ENCODE data around the gene SFXN1. TPM values are rescaled to one million over a fixed set of nuclear protein-coding genes. Genes with fewer than 3 reads are reported as not detected.

The SFXN1 gene
- total and polyA plus RNA-seq, 9 of the 15 experiments (the other 6 are each of a cell fraction or from before 2014, with no cell fraction given), result 31.8 to 261 (median 113) TPM

DNA sequence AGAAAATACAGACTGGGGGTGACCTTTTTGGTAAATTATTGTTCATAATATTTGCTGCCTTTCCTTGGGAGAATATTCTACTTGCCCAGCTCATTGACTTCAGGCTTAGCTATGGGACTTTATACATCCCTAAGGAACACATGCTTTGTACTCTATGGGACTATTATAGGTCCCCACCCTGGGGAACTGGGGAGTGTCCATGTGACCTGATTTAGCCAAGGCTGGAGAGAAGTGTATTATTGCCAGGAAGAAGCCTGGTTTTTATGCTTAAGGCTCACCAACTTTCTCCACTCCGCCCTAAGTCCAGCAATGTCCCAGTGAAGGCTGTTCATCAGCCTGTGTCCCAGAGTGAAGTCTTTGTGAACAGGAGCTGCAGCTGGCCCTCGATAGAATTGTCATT, 17.8 kb upstream of the SFXN1 start (continued):
- TF ChIP-seq, protein P1, sequence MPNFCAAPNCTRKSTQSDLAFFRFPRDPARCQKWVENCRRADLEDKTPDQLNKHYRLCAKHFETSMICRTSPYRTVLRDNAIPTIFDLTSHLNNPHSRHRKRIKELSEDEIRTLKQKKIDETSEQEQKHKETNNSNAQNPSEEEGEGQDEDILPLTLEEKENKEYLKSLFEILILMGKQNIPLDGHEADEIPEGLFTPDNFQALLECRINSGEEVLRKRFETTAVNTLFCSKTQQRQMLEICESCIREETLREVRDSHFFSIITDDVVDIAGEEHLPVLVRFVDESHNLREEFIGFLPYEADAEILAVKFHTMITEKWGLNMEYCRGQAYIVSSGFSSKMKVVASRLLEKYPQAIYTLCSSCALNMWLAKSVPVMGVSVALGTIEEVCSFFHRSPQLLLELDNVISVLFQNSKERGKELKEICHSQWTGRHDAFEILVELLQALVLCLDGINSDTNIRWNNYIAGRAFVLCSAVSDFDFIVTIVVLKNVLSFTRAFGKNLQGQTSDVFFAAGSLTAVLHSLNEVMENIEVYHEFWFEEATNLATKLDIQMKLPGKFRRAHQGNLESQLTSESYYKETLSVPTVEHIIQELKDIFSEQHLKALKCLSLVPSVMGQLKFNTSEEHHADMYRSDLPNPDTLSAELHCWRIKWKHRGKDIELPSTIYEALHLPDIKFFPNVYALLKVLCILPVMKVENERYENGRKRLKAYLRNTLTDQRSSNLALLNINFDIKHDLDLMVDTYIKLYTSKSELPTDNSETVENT (CRISPR knock-in tag; IDR thresholded peaks at IDR 0.05), result no peak
- no peak for TF ChIP-seq DACH1 (IDR thresholded peaks at IDR 0.05; ENCODE audit: partially characterized antibody)
- TF ChIP-seq, protein P2, sequence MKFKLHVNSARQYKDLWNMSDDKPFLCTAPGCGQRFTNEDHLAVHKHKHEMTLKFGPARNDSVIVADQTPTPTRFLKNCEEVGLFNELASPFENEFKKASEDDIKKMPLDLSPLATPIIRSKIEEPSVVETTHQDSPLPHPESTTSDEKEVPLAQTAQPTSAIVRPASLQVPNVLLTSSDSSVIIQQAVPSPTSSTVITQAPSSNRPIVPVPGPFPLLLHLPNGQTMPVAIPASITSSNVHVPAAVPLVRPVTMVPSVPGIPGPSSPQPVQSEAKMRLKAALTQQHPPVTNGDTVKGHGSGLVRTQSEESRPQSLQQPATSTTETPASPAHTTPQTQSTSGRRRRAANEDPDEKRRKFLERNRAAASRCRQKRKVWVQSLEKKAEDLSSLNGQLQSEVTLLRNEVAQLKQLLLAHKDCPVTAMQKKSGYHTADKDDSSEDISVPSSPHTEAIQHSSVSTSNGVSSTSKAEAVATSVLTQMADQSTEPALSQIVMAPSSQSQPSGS (CRISPR knock-in tag; IDR thresholded peaks at IDR 0.05), result no peak

DNA sequence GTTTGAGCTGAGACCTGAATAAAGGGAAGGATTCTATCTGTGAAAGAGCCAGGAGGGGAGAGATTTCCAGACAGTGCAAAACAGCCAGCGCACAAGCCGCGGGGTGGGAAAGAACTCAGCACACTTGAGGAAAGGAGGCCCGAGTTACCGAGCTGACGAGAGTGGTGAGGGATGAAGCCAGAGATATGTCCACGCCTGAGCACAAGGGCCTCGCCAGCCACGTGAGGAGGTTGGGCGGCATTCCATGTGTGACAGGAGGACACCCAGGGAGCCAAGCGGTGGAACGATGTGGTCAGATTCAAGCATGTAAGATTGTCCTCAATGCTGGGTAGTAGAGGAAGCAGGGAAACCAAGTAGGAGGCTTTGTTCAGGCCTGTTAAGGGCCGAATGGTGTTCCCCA, 17.0 kb upstream of the SFXN1 start:
- Histone ChIP-seq H3K4me2 (ENCODE audit: insufficient read depth, low read length) (no peak overlapping the region), H3K9me3 (replicated peaks; ENCODE audit: control insufficient read depth, insufficient read depth, low read depth, low read length) (no peaks in the 10 kb centered on the region), H3K79me2 (ENCODE audit: control insufficient read depth, insufficient read depth, low read length) (no peaks in the 10 kb centered on the region), H3K36me3 (ENCODE audit: control insufficient read depth, insufficient read depth, low read length) (no peaks in the 10 kb centered on the region), H2AFZ (ENCODE audit: low read depth, low read length) (no peak overlapping the region), H3K4me3 (no peak overlapping the region), H3K4me1 (replicated peaks in 1 of 2; ENCODE audit: control insufficient read depth in 2 of 2, insufficient read depth in 2 of 2, low read length in 2 of 2) (no peaks in the 10 kb centered on the region), H4K20me1 (replicated peaks; ENCODE audit: control insufficient read depth, insufficient read depth, low read length) (no peaks in the 10 kb centered on the region), H3K9me1 (ENCODE audit: control insufficient read depth, insufficient read depth, low read length) (no peaks in the 10 kb centered on the region), H3K27me3 (ENCODE audit: control insufficient read depth in 2 of 2, insufficient read depth in 2 of 2, low read length in 2 of 2) (peaks cover 9 to 42% of the 10 kb centered on the region in 2 experiments), H3K9ac (ENCODE audit: insufficient read depth in 1 of 2, low read depth in 2 of 2, low read length in 2 of 2) (no peak overlapping the region), H3K27ac (ENCODE audit: extremely low read depth, low read depth, low read length) (no peak overlapping the region)
- no peak for TF ChIP-seq PHF20 (IDR thresholded peaks at IDR 0.05; ENCODE audit: partially characterized antibody)
- TF ChIP-seq SIRT6 (IDR thresholded peaks at IDR 0.05; ENCODE audit: low read depth, low read length), result no peak
- no peak for TF ChIP-seq ZZZ3 (IDR thresholded peaks at IDR 0.05)
- TF ChIP-seq ATF1 (CRISPR knock-in tag; IDR thresholded peaks at IDR 0.05), result no peak
- no peak for TF ChIP-seq ATF1 (tag; IDR thresholded peaks at IDR 0.05)
- 1% methylated on average over 13 of the region's 13 CpGs for WGBS (ENCODE audit: insufficient coverage, low coverage, missing lambda C conversion rate)
- intact Hi-C loops (cut with micrococcal nuclease) (loop anchor here (5.0 kb wide), 1 partner anchor 509 kb away; no protein-coding TSS in a partner anchor), in situ Hi-C loops (cut with MboI) (no loop called here)
- ChIA-PET POLR2A (no interaction called here), CTCF (ENCODE audit: low intra/inter-chr PET ratio) (no interaction called here)
- DNase-seq (ENCODE audit: extremely low read depth in 1 of 4, low spot score in 3 of 4) (no peak), ATAC-seq (no peak), FAIRE-seq (no peak)
- BruUV-seq (replicated peaks), result no TSS peak

All from K562 (cell line).